HG02840 (cell line): Measurements from ENCODE around the gene HHIPL1.
"Not testable (repeated sequence)": the region's sequence is repeated elsewhere in the genome, so short reads cannot be mapped to it uniquely, and the experiment has no call there.

Experiments used
- ATAC-seq: cut with Tn5 transposase; IDR thresholded peaks from one replicate; pipeline ENCODE4 v1.9.1; 2021; ENCODE audit warnings: mild to moderate bottlenecking, moderate library complexity, moderate number of reproducible peaks; ENCODE audit not compliant: unreplicated experiment, low FRiP score

HHIPL1 gene

DNA sequence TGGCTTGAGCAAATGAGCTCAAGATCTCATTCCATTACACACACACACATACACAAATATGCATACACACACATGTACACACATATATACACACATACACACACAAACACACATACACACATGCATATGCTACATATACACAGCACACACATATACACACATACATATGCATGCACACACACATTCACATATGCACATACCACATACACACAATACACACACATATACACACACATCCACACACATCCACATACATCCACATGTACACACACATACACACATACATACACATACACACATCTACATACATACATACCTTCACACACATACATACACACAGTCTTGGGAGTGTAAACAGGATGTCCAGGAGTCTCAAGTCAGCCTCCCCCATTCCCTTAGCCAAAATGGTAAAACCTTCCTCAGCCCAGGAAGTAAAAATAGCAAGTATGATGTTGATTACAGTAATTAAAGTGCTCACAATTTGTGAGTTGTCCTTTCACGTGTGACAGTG is 12.8 kb downstream of the HHIPL1 start:
- no peak for ATAC-seq

DNA sequence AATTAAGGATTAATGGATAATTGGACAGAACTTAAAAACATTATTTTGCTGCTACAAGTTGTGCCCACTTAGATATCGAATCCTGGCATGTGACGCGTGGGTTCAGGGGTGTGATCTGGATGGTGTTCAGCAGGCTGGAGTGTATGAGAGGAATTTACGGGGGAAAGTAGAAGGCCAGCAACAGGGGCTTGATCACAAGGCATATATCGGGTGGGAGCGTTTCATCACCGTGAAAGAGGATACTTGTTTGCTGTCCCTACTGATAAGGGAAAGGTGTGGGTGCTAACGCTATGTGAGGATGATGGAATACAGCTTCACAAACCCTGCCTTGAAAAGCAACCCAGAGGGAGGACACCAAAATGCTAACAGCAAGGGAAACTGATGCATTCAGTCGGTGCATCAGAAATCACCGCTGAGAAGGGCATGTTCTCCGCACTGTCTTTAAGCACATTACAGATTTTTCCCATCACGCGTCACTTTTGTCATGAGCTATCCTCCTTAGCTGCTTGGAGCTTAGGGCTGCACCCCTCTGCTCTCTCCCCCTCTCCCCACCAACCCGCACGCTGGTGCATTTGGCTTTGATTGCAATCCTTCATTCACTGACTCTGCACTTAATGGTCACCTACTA is 13.4 kb downstream of the HHIPL1 start:
- ATAC-seq, result no peak

DNA sequence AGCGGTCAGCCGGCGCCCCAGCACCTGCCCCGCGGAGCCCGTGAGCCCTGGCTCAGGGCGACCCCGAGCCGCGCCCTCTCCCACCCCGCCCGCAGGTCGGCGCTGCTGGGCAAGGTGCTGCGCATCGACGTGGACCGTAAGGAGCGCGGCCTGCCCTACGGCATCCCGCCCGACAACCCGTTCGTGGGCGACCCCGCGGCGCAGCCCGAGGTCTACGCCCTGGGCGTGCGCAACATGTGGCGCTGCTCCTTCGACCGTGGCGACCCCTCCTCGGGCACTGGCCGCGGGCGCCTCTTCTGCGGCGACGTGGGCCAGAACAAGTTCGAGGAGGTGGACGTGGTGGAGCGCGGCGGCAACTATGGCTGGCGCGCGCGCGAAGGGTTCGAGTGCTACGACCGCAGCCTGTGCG is 14.4 kb downstream of the HHIPL1 start:
- ATAC-seq, result no peak

DNA sequence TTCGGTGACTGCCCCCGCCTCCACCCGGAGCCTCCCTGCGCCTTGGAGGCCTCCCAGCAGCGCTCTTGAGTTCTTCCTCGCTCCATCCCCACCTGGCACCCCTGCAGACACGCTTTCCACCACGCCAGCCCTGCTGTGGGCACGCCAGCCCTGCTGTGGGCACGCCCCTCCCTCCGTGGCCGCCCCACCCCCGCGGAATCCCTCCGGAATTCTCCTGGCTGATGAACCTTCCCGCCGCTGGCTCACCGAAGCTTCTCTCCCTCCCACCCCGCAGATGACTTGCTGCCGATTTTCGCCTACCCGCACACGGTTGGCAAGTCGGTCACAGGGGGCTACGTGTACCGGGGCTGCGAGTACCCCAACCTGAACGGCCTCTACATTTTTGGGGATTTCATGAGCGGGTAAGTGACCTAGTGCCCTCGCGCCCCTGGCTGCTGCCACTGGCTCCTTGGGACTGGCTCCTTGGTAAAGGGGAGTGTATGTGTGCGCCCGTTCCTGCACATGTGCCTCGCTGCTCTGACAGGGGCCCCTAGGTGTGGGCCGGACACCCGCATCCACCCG is 15.2 kb downstream of the HHIPL1 start:
- ATAC-seq, result no peak

DNA sequence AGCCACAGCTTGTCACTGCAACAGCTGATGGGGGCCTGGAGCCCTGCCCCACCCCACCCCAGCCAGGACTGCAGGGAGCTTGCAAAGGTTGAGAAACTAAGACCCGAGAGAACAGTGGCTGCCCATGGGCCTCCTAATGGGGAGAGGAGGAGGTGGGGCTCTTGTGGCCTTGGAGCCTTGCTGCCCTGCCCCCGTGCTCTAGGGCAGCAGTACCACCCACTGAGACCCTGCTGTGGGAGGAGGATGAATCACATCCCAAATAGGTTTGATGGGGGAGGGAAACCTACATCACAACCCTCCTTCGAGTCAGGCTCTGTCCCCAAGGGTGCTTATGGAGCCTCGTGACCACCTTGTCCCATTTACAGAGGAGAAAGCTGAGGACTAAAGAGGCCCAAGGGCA is 15.9 kb downstream of the HHIPL1 start:
- ATAC-seq, result no peak

DNA sequence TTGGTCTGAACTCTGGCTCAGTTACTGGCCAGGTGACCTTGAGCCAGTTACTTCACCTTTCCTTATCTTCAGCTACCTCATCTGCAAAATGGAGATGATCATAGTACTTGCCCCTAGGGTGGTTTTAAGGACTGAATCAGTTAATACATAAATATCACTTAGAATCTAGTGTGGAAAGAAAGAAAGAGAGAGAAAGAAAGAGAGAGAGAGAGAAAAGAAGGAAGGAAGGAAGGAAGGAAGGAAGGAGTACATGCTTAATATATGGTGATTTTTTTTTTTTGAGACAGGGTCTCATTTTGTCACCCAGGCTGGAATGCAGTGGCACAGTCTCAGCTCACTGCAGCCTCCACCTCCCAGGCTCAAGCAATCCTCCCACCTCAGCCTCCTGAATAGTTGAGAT is 16.3 kb downstream of the HHIPL1 start:
- not testable (repeated sequence) for ATAC-seq

DNA sequence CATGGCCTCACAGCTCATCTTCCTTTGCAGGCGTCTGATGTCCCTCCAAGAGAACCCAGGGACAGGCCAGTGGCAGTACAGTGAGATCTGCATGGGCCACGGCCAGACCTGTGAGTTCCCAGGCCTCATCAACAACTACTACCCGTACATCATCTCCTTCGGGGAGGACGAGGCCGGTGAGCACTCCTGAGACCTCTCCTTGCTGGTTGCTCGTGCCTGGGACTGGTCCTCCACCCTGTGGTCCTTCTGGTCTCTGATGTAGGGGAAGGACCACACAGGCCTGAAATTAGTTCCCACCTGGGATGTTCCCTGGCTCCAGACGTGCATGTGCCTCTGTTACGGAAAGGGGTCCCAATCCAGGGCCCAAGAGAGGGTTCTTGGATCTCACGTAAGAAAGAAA is 17.9 kb downstream of the HHIPL1 start:
- no peak for ATAC-seq

DNA sequence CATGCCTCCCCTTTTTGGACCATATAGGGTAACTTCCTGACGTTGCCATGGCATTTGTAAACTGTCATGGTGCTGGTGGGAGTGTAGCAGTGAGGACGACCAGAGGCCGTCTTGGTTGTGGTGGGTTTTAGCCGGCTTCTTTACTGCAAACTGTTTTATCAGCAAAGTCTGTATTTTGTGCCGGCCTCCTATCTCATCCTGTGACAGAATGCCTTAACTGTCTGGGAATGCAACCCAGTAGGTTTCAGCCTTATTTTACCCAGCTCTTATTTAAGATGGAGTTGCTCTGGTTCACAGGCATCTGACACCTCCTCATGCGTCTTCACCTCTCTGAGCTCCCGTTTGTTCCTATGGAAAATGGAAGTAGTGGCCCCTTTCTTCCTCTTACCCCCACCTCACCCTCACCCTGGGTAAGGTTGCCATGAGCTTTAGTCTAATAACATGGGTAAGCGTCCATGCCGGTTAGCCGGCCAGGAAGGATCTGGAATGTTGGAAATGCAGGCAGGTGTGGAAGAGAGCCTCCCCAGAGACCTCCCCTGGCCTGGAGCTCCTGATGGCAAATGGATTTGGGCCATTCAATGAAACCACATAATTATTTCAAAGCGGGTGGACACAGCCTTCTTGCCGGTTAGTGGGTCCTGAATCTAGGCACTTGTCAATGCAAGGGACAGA is 18.6 kb downstream of the HHIPL1 start:
- ATAC-seq, result no peak

DNA sequence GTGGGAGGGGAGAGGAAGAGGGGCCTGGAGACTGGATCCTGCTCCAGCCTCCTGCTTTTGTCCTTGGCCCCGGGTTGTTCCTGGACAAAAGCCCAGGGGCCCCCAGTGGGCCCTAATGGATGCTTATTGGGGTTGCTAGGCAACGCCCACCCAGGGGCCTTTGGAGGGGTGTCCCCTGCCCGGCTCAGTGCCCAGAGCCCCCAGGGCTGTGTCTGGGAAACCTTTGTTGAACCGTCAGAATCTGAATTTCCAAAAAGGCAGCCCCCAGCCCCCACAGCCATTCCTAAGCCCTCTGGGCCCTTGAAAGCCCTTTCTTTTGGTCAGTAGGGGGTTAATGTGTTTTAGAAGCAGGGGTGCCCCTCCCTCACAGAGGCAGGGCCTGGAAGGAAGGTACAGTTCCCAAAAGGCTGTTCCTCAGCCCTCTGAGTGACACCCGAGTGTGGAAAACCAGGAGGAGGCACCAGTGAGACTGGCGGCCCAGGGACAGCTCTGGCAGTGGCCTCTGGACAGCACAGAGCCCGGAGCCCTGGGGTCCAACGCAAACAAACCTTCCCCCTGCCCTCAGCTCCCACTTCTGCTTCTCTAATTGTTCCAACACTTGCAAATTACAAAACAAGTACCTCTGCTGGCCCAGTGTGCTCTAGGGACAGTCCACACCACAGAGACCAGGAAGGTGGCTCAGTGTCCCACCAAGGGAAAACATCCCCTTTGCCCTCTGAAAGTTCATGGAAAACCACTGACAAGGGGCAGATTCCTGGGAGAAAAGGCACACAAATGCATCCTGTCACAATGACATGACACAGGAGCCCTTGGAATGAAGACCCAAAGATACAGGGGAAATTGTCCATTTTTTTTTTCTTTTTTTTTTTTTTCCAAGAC is 19.4 kb downstream of the HHIPL1 start:
- ATAC-seq, result no peak

DNA sequence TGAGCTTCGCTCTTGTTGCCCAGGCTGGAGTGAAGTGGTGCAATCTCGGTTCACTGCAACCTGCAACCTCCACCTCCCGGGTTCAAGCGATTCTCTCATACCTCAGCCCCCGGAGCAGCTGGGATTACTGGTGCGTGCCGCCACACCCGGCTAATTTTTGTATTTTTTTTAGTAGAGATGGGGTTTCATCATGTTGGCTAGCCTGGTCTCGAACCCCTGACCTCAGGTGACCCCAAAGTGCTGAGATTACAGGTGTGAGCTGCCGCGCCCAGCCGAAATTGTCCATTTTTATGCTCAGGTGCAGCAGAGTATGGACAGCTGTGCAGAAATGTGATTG is 20.0 kb downstream of the HHIPL1 start:
- ATAC-seq, result no peak

DNA sequence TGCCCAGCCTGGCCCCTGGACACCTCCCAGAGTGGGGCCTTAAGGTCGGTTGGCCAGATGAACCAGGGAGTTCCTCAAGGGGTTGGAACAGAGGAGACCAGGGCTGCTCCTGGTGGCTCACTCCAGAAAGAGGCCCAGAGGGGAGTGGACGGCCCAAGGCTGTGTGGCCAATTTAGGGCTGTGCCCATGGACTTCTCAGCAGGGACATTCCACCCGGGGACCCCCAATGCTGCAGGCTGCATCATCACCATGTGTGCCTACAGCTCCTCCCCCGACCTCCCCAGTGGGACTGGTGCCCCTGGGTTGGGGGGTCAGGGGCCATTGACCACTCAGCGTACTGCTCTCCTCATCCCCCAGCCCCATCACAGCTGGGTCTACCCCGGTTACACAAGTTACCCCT is 21.6 kb downstream of the HHIPL1 start:
- ATAC-seq, result no peak

DNA sequence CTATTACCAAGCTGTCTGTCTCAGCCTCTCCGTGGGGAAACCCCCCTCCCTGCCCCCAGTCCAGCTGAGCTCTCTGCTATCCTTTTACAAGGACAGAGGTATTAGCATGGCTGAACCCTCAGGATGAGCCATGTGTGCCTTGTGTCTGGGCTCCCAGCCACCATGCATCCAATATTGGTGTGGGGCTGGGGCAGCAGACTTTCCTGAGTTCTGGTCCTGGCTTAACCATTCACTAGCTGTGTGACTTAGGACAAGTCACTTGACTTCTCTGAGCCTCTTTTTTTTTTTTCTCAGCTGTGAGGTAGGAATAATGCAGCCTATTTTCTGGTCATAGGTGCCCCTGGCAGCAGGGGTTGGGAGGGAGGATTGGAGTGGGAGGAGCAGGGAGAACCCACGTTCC is 22.1 kb downstream of the HHIPL1 start:
- ATAC-seq, result no peak

DNA sequence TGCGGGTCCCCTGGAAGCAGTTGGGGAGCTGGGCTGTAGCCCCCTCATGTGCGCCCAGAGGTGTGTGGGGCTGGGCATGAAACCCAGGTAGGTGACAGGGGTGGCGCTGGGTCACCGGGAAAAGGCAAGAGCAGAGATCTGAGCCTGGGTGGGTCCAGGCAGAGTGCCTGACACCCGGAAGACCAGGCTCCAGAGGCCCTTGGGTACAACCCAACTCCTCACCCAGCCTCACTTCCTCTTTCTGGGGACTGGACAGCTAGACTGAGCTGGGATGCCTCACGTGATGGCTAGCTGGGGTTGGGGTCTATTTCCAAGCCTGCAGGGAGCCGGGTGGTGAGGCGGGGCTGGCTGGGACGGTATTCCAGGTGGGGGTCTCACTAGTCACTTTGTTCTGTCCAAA is 22.9 kb downstream of the HHIPL1 start:
- no peak for ATAC-seq

DNA sequence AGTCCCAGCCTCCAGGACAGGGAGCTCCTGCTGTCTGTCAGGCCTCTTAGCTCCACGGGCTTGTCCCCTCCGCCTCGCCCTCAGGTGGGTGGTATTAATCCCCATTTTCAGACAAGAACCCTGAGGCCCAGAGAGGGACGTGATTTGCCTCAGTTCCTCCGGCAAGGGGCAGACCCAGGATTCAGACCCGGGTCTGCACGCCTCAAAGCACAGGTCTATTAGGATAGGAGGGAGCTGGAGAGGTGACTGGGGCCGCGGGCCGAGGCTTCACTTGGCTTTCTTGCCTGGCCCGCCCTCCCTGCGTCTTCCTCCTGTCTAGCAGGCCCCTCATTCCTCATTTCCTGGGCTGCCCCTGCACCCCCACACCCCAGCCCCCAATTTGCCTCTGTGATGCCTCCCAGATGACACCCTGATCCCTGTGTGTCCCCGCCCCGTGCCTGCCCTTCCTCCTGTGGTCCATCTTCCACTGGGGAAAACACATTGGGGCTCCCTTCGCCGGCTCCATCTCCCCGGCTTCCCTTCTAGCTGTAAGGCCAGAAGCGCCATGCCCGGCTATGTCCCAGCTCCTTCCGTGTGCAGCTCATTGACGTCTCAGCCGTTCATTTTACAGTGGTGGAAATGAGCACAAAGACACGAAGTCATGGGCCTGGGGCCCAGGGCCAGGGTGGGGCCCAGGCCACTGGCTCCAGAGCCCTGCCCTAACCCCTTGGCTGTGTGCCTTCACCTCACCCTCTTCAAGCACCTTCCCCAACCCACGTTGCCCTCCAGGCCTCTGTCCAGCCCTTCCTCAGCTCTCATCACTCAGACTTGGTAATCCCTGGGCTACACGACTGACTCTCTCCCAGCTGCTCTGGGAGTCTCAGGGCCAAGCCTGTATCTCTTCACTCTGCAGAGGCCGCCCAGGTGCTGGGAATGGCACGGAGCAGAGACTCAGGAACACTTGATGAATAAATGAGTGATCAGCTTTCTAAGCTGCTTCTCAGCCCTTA is 23.7 kb downstream of the HHIPL1 start:
- ATAC-seq, result no peak

DNA sequence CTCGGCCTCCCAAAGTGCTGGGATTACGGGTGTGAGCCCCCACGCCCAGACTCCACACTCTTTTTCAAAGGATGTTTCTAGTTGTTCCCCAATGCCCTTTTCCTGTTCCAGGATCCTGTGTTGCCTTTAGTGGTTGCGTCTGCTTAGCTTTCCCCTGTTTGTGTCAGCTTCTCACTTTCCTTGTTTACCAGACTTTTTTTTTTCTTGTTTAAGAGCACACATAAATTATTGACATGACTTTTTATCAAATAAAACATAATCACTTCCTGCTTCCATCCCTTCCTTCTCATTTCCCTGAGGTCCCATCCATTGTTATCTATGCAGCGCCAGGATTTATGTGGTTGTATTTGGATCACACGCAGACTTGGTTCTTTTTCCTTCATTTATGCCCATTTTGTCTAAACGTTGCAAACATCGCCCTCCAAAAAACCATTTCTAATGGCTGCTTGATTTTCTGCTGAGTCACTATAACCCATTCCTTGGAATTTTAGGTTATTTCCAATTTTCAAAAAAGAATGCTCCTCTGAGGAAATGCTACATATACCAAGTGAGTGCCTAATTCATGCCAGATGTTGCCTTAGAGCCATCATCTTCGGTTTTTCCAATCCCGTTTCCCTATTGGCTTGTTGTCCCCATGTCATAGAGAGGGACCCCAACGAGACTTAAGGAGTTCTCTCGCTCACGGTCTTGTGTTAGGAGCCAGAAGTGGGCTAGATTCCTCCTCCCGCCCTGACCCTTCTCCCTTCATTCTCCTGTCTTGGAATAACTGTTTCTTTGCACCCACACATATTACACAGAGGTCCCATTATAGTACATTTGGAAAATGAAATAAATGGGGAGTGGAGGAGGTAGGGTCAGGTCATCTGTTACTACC is 25.7 kb downstream of the HHIPL1 start:
- no peak for ATAC-seq

DNA sequence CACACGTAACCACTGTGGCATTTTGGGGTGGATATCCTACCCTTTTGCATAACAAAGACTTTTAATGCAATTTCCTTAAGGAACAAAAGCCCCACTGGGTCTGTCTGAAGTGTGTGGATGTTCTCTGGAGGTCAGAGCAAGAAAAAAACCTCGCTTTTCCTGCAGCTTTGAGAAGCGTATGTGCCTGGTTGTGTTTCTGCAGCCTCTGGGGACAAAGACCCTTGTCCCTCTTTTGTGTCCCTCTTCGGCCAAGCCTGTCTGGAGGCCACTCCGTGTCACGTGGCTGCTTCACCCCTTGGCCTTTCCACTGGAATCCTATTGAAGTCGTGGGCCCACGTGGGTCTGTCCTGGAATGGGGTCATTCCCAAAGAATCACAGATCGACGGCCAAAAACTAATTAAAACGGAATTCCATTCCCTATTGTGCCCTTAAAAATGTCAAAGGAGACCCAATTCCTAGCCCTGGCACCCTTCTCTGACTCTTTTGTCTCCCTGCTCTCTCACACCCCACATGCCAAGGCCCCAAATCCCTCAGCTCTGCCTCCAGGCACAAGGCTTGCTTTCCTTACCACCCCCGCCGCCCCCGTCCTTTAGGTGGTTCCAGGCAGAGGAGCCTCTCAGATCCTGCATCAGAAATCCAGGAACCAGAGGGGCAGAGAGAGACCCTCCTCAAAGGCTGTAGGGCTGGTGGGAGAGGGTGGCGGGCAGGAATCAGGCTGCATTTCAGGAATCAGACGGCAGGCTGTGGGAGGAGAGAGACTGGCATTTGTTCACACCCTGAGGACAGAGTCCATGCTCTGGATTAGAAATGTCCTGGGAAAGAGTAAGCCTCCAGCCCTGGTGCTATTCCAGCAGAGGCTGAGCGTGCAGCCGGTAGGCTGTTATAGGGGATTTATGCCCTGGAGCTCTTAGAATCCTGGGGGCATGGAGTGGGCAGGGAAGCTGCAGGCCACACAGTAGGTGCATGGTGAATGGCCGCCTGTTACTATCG is 26.6 kb downstream of the HHIPL1 start:
- no peak for ATAC-seq

DNA sequence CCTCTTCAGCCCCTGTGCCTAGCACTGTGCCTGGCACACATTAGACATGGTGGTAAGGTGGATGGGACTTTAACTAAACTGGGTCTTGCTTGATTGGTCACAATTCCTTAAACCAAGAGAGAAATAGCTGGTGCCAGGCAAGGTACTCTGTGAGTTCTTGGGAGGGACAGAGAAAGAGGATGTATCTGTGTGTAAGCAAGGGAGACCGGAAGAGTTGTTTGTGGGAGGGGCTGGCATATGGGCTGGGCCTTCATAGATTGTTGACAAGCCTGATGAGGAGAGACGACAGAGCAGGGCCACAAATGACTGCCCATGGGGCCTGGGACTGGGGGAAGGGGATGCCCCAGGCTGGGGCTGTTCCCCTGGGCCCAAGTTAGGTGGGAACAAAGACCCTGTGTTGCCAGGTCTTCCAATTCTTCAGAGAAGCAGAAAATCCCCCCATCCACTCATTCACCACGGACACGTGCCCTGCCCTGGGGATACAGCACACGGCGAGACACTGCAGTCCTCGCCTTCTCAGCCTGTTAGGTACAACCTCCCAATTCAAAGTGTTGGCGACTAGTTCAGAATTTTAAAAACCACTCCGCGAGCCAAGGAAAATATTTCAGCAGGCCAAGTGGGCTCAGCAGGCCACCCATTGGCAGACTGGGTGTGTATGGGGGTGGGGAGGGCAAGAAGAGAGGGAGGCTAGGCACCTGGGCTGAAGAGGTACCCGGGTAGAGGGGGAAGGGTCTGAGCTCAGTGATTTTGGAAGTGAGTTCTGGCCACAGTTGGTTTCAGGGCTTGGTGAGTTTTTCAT is 27.8 kb downstream of the HHIPL1 start:
- no peak for ATAC-seq
